Smooth muscle cell of the brain vasculature (primary cell): ENCODE measurements around the gene RBM24.

ENCODE experiments used
- DNase-seq: peaks from one replicate; pipeline ENCODE4 v3.0.0-alpha.2; 2012; ENCODE audit warnings: low read depth, low spot score

The RBM24 gene

GRCh38 chr6:17281100-17281496, at the start of gene RBM24:
RBM24 (plus strand) TSS chr6:17281361; CDS start chr6:17281582, 221 bp downstream.
- DNase-seq = no peak

DNA sequence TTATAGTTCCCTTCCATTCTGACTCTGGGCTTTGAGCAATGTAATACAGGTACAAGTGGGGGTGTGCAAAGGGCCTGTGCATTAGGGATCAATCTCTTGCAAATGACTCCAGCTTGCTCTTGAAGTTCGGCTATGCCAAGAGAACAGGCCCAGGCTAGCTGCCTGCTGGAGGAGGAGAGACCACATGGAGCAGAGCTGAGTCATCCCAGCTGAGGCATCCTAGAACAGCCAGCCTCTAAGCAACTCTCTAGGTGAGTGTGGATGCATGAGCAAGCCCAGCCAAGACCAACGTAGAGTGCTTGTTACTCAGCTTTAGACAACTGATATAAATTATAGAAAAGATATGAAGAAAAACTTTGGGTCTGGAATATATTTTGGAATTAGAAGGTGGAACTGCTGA, 47.6 kb upstream of the RBM24 start:
- DNase-seq = no peak

DNA sequence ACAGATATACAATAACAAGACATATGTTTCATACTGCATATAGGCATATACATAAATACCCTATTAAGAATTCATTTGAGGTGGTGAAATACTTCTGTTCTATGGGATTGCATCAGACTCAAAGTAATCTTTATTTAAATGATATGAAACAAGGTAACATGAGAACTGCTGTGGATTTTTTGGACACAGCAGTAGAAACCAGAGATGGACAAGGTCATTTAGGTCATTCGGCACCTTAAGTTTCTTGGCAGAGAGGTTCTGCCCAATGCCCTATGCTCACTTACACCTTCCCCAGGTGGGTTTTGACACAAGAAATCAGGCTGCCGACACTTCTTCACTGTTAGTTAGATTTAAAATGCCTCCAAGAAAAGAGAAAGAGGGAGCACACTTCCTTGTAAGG, 43.9 kb upstream of the RBM24 start:
- DNase-seq = no peak

DNA sequence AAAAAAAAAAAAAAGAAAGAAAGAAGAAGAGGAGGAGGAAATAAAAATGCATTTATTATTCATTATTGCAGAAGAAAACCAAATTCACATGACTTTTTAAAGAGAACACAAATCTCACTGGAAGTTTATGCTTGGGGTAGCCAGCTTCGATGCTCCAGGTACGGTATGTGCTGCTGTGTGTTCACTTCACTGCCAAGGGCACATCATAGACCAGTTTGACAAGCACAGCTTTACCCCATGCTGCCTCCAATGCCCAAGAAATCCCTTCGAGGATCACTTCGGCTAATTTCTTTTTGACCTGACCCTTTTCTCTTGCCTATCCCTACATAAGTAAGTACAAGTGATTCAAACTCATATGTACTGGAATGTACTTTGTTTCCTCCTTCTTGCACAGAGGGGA, 41.9 kb upstream of the RBM24 start:
- no peak for DNase-seq

DNA sequence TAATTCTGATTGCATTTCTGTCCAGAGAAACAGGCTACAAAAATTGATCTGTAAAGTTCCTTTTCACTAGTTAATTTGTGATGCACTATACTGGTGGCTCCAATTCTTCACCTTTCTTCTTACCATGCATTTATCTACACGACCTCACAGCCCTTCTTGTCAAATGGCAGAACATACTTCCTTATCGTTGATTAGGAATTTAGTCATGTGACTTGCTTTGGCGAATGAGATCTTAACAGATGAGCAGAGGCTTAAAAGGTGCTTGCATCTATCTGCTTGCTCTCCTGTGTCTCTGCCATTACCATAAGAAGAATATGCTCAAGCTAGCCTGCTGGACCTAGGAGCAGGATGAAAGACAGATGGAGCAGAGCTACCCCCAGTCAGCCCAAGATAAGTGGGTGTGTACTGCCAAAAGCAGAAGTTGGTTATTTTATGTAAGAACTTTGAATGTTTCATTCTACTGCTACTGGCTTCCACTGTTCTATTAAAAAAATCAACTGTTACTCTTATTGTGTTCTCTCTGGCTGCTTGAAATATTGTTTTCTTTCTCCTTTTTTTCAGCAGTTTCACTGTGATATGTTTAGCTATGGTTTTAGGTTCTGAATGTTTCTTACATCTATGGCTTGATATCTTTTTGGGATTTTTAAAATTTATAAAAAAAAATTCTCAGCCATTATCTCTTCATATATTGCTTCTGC, 40.2 kb upstream of the RBM24 start:
- DNase-seq = no peak

- no peak for DNase-seq
Observed at GRCh38 chr6:17242087-17242486, 39.1 kb upstream of the RBM24 start.

DNA sequence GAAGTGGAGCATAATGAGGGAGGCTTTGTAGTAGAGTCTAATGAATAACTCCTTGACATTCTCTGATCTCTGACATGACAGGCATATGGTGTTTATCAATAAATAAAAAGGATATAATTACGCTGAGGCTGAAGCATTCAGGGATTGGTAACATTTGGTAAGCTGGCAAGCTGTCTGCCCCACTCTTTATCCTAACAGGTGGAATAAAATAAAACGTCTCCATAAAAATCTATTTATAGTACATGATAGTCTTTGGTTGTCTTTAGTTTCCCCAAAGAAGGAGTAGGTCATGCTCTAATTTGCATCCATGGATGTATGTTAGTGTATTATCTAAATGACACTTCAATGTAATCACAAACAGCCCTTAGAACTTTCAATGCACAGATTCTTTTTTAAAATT, 30.9 kb upstream of the RBM24 start:
- DNase-seq = no peak

DNA sequence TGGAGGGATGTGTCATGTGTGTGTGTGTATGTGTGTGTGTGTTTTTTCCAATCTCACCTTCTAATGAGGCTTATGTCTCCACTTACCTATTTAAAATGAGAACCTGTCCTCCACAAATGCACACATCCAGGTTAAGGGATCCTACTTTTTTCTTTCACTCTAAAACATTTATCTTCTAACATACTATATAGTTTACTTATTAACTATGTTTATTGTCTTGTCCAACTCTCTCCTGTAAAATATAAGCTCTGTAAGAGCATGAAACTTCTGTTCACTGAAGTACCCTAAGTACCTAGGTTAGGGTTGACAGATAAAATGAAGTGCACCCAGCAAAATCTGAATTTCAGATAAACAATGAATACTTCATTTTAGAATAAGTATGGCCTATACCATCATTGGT, 29.2 kb upstream of the RBM24 start:
- no peak for DNase-seq

- DNase-seq = no peak
Observed at GRCh38 chr6:17258749-17259148, 22.4 kb upstream of the RBM24 start.

DNA sequence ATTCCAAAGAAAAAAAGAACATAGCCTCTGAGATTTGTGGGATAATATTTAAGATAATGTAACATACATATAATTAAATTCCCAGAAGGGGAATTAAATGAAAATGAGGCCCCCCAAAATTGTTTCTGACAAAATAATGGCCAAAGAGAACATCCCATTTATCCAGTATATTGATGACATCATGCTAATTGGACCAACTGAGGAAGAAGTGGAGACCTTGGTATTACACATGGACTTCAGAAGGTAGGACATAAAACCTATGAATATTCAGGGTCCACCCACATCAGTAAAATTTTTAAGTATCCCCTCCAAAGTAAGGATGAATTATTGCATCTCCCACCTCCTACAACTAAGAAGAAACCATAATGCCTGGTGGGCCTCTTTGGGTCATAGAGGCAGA, 15.6 kb upstream of the RBM24 start:
- no peak for DNase-seq

- no peak for DNase-seq
Observed at GRCh38 chr6:17267566-17267965, 13.6 kb upstream of the RBM24 start.

- DNase-seq = no peak
Observed at GRCh38 chr6:17268114-17268513, 13.0 kb upstream of the RBM24 start.

GRCh38 chr6:17269840-17270239, 11.3 kb upstream of the RBM24 start:
- no peak for DNase-seq

DNA sequence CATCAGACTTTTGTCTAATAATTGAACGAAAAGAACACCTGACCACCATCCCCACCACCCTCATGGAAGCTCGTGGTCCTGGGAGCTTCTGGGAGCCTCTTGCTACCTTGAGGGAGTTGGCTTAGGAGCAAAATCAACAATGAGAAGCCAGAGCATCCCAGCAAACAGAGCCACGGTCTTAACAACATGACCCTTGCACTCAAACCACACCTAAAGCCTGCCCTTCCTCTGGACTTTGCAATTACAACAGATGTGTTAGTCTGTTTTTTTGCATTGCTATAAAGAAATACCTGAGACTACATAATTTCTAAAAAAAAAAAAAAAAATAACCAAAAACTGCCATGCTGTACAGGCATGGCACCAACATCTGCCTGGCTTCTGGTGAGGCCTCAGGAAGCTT, 9.5 kb upstream of the RBM24 start:
- no peak for DNase-seq

- no peak for DNase-seq
Observed at GRCh38 chr6:17276766-17277165, 4.4 kb upstream of the RBM24 start.

GRCh38 chr6:17277256-17277655, 3.9 kb upstream of the RBM24 start:
- no peak for DNase-seq

DNA sequence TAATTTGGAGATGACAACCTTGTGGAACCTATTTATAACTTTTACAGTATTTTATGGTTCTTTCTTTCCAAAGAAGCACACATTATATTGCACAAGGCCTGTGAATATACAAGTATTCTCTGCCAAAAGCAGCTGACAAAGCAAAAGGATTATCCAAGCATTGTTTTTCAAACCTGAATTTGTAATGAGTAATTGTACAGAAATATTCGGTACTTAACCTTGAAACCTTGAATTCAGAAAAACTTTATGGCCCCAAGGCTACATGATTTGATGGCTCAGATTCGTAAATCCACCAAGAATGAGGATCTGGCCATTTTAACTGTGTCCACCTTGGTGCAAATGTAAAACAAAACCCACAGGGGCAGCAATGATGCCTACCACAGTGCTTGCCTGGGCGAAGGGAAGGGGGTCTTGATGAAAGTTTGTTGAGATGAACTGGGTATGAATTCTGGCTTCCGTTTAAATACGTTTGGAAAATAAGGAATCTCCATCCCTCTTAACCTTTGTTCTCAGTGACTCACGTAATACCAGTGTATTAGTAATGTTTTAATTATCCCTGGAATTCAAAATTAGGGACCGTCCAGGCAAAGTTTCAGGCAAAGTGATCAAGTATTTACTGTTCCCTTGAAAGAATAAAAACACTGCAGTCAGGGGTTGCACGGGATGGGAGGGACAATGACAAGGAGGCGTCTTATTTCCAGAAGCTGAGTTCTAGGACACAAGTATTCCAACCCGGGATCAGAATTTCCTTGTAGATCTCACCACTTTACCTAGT, 2.7 kb upstream of the RBM24 start:
- no peak for DNase-seq

DNA sequence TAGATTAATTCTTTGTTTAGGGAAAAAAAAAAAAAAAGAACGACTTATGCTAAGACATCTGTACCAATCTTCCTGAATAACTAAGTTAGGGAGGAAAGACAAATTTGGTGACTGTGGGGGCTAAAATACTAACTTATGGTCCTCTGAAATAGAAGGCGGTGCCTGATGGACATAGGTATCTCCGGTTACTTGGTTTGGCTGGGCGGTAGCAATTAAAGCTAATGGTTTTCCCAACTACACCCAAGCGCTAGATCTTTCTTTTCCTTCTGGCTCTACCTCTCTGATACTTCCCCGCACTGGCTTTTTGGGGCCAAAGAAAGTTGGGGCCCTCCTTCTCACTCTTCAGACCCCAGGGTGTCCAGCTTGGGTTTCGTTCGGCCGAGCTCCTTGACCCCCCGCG, 1.0 kb upstream of the RBM24 start:
- no peak for DNase-seq

GRCh38 chr6:17280552-17281090, 540 bp upstream of the RBM24 start:
- no peak for DNase-seq

DNA sequence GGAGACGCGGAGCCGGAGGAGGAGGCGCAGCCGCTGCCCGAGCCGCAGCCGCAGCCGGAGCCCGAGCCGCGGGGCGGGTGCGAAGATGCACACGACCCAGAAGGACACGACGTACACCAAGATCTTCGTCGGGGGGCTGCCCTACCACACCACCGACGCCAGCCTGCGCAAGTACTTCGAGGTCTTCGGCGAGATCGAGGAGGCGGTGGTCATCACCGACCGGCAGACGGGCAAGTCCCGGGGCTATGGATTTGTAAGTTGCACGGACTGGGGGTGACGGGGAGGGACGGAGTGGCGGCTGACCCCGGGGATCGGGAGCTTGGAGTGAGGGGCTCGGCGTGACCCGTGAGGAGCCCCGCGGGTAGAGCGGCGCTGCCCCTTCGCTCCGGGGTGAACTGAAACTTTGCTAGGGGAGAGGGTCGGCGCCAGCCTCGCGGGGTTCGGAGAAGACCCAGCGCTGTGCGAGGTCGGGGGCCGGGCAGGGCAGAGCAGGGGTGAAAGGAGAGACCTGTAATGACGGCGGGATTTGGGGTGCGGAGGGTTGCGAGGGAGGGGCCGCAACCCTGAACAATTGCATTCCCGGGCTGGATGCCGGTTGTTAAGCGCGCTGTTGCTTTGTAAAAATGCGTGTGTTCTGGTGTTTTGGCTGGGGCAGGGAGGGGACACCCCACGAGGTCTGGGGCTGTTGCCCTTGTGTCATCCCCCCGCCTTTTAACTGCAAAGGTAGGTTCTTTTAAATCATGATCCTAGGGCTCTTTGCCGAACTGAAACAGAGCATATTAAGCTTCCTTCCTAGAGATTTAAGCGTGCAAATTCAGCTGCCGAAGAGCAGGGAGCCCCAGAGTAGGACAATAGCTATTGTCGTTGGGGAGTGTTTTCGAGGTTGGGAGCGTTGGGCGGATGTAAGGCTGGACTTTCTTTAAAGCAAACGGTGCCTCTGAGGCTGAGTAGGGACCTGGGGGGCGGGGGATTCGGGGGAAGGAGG, 628 bp downstream of the RBM24 start:
- DNase-seq = no peak

DNA sequence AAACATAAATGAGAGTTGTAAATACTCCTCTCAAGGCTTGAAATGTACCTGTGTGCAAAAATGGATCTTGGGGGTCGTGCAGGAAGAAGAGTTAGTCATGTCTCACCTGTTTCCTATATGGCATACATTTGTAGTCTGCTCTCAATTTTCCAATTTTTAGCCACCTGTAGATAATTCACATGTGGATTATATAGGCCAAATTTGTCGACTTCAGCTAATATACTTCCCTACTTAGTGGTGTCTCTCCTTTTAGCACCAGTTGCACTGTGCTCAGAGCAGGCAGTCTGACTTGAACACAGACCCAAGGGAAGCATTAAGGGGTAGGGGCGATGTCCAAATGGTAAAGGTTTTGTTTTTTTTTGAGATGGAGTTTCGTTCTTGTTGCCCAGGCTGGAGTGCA, 1.9 kb downstream of the RBM24 start:
- DNase-seq = no peak

DNA sequence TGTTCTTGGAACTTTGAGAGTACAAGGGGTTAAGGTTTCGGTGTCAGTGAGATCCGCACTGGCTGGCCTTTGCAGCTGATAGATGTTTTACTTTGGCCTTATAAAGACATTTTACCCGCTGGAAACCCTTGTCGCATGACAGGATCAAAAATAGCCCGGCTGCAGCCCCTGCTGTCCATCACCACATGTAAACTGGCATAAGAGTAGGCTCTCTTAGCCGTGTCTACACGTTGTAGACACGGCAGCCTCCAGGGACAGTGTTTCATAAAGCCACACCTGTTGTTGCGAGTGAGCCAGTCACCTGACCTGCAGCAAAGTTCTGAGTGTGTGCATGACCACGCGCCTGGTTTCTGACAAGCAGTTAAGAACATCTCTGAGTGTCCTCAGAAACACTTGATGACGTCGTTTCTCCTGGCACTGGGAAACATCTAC, 8.5 kb downstream of the RBM24 start:
- no peak for DNase-seq
